Occipital lobe (tissue), 2 donors: ENCODE measurements around the gene KCNH1. TPM values are rescaled to one million over a fixed set of nuclear protein-coding genes. Genes with fewer than 3 reads are reported as not detected.
A peak's percentile ranks its signal among the peaks of the same experiment; 100 is the strongest.

Experiments
- DNase-seq: peaks from one replicate; lab custom pipeline; 2025; lab: John Stamatoyannopoulos, UW
- total RNA-seq: library from RNA; depleted of rRNA; stranded (reverse); fragments of >200 nt; gene quantifications from one replicate; pipeline ENCODE4 v1.2.3, GENCODE V29; 2014

KCNH1 gene, protein sequence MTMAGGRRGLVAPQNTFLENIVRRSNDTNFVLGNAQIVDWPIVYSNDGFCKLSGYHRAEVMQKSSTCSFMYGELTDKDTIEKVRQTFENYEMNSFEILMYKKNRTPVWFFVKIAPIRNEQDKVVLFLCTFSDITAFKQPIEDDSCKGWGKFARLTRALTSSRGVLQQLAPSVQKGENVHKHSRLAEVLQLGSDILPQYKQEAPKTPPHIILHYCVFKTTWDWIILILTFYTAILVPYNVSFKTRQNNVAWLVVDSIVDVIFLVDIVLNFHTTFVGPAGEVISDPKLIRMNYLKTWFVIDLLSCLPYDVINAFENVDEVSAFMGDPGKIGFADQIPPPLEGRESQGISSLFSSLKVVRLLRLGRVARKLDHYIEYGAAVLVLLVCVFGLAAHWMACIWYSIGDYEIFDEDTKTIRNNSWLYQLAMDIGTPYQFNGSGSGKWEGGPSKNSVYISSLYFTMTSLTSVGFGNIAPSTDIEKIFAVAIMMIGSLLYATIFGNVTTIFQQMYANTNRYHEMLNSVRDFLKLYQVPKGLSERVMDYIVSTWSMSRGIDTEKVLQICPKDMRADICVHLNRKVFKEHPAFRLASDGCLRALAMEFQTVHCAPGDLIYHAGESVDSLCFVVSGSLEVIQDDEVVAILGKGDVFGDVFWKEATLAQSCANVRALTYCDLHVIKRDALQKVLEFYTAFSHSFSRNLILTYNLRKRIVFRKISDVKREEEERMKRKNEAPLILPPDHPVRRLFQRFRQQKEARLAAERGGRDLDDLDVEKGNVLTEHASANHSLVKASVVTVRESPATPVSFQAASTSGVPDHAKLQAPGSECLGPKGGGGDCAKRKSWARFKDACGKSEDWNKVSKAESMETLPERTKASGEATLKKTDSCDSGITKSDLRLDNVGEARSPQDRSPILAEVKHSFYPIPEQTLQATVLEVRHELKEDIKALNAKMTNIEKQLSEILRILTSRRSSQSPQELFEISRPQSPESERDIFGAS
- 5.1 TPM for total RNA-seq

DNA sequence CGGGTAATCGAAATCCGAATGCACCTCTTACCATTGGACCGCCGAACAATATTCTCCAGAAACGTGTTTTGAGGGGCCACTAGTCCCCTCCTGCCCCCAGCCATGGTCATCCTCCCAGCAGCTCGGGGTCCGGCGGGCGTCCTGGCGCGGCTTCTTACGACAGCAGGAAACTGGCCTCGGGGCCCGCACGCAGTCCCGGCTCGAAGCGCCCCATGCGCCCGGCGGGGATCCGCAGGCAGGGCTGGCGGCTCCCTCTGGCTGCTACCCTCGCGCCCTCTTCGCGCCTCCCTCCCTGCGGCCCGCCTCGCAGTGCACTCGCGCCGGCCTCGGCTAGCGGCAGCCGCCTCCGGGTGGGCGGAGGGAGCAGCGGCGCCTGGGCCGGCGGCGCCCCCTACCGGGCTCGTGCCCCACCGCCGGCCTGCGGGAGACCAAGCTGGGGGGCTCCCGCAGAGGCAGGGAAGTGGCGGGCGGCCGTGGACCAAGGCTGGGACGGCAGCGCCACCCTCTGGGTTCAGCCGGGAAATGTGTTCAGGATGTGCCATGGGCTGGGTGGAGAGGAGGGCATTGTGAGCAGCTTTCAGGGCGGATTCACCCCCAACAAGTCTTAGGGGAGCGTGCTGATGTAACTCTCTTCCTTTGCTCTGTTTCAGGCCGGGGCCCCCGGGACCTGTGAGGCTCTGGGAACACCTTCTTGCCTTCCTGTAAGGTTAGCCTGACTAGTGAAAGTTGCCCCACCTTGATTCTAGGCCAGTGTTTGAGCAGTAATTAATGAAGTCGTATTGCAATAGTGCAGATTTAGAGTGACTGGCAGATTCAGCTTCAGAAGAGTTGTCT lies at the start of gene KCNH1:
TSS of gene KCNH1 (minus strand) at position 313 of the 834 bp plus-strand sequence. CDS start at position 110, 203 bp downstream.
- peak; percentile 83 for DNase-seq

DNA sequence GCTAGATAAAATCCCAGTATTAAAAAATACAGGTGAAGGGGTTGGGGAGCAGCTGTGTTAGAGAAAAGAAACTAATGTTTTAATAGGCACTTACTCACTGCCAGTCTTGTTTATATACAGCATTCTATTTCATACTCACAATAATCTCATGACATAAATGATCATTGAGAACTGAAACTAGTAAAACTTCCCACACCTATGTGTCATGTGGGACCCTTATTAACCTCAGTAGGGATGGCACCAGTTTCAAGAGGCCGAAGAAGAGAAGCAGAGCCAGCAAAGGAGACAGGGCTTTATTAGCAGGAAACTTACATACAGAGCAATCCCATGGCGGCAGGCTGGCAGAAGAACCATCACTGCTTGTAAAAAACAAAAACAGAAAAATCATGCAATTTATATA lies 48.8 kb upstream of the KCNH1 start:
- no peak for DNase-seq

DNA sequence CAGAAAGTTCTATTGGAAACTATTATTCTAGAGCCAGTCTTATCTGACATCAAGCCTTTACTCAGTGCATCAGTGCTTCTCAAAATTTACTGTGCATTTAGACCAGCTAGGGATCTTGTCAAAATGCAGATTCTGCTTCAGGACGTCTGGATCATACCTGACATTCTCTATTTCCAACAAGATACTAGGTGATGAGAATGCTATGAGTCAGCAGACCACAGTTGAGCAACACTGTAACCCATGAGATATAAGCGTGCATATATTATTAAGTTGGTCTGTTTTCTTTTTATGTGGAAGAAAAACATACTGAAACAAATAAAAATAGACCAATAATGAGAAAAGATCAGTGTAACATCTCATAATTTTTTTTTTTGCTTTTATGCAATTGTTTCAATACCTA lies 40.4 kb upstream of the KCNH1 start:
- no peak for DNase-seq

DNA sequence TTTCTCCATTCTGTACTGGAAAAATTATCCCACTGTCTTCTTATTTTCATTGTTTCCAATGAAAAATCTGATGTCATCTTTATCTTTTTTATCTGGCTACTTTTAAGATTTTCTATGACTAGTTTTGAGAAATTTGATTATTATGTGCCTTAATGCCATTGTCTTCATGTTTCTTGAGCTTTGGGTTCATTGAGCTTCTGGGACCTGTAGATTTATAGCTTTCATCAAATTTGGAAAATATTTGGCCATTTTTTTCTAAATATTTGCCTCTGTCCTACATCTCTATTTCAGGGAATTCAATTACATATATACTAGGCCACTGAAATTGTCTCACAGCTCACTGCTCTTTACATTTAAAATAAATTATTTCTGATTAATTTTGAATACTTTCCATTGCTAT lies 38.7 kb upstream of the KCNH1 start:
- no peak for DNase-seq

DNA sequence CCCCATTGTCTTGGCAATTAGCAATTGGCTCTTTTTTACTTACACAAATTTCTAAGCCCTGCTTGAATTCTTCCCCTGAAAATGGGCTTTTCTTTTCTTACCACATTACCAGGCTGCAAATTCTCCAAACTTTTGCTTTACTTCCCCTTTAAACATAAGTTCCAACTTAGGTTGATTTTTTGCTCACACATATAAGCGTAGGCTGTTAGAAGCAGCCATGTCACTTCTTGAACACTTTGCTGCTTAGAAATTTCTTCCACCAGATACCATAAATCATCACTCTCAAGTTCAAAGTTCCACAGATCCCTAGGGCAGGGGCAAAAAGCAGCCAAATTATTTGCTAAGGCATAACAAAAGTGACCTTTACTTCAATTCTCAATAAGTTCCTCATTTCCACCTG lies 35.4 kb upstream of the KCNH1 start:
- DNase-seq: no peak

DNA sequence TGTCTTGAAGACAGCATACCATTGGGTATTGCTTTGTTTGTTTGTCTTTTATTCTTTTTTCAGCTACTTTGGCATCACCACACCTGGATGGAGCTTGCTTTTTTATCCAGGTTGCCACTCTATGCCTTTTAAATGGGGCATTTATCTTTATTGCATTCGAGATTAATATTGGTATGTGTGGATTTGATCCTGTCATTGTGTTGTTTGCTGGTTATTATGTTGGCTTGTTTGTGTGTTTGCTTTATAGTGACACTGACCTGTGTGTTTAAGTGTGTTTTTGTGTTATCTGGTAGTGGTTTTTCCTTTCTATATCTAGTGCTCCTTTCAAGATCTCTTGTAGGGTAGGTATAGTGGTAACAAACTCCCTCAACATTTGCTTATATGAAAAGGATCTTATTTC lies 24.9 kb upstream of the KCNH1 start:
- no peak for DNase-seq

DNA sequence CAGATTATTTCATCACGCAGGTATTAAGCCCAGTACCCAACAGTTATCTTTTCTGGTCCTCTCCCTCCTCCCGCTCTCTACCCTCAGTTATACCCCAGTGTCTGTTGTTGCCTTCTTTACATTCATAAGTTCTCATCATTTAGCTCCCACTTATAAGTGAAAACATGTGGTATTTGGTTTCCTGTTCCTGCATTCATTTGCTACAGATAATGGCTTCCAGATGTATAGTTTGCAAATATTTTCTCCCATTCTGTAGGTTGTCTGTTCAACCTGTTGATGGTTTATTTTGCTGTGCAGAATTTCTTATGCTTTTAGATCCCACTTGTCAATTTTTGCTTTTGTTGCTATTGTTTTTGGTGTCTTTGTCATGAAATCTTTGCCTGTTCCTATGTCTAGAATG lies 21.1 kb upstream of the KCNH1 start:
- no peak for DNase-seq

DNA sequence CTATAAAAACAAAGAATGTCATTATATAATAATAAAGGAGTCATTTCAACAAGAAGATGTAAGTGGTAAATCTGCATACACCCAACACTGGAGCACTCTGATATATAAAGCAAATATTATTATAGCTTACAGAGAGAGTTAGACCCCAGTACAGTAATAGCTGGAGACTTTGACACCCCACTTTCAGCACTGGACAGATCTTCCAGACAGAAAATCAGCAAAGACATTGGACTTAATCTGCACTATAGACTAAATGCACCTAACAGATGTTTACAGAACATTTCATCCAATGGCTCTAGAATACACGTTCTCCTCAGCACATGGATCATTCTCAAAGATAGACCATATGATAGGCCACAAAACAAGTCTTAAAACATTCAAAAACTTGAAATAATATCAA lies 20.0 kb upstream of the KCNH1 start:
- no peak for DNase-seq

DNA sequence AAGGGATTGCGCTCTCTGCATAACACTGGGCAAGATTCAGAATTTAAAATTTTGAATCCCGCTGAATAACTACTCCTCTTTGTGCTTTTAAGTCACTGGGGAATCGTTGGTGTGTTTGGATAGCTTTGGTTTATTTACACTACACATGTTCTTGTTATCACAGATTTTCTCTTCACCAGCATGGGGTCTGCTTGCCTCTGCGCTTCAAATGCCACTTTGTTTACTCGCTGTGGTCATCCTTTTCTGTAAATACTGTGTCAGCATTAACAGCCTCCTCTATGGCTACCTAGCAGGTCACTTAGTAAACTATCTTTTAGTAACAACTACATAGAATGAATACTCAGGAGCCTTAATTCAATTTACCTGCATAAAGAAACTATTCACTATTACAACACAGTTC lies 14.4 kb upstream of the KCNH1 start:
- no peak for DNase-seq

DNA sequence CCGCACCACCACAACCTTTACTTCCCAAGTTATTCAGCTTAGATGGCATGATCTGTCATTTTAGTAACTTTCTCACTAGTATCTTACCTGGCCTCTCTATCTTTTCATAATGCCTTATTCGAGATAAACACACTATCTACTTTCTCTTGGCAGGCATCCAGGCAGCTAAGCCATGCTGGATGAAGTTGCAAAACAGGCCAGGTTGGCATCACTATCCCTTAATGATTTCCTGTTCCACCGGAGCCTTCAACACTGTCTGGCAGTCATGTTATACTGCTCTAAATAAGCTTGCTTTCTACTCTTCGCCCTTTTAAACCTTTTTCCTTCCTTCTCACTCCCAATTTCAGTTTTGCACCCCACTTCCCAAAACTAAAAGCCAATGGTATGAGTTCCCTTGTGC lies 12.0 kb upstream of the KCNH1 start:
- DNase-seq: no peak

DNA sequence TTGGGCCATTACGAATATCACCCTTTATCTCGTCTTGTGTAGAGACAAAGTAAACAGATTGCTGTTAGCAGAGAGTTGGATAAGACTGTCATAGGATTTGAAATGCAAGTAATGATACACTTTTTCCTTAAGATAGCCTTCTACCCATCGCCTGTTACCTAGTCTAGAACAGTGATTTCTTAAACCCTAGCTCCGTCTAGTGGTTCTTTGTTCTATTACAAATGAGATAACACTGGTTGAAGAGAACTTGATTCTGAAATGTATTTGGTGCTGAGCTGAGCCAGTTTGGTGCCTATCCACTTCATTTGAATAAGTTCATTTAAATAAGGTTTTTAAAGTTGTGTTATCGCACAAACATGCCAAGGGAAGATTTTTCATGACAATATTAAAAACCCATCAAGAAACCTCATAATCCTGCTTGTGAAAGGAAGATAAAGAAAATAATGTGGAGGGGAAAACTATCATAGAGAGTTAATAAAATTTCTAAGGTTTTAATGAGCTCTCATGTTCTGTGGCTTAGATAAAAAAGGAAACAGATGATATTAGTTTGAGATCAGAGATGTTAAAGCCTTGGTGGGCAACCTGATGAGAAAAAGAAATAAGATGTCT lies 1.5 kb upstream of the KCNH1 start:
- no peak for DNase-seq

DNA sequence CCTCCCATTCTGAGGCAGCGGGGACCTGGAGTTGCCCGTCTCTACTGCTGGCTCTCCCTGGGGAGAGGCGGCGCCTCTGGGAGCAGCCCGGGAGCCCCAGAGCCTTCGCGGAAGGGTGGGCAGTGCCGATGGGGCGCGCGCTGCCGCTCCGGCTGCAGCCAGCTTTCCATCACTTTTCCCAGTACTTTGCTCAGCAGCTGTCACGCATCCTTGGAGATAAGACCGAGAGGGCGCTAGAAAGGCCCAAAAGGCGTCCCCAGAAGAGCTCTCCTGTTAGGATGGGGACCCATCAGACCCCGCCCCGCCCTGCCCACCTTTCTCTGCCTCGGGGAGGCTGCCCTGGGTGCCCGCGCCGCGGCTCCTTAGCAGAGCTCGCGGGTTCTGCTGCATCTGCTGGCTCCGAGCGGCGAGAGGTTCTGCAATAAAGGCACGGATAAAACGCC lies 534 bp downstream of the KCNH1 start:
- peak; percentile 44 for DNase-seq

DNA sequence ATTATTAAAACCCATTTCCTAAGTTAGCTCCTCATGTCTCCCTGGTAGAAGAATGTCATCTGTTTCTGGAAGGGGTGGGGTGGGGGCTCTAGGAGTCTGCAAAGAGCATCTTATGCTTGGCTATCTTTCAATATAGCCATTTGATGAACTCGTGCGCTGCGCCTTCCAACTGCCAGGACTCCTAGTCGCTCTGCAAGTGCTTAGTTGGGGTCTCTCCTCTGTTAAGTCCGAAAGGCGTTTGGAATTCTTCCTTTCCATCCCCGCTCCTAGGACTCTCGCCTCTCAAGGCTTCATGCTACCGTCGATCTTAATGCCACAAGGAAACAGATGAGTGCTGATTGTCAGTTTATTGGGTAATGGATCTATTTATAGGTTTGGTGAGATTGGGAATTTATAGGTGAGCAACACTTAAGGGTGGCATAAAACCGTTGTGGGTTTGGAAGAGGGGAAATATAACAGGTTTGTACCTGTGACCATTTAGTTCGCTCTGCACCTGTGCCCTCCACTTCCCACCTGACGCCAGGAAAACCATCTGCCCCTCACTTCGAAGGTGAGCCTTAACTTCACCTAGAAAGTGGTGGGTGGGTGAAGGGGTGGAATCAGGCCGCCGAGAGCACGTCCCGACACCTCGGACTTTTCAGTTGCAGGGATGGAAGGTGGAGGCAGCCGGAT lies 1.1 kb downstream of the KCNH1 start:
- no peak for DNase-seq

DNA sequence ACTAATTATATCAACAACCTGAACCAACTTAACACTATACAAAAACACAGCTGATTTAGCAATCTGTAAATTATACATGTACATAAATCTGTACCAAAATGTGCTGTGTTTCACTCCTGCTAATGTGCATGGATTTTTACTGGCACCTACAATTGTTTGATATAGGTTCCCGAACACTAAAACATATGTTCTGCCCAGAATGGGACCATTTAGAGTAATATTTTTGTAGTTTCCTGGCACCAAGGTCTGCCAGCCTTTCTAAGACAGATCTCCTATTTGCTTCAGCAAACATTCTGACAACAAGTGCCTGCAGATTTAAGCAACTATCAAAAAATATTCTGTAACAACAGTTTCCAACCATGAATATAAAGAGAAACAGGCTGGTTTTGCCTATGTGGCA lies 4.2 kb downstream of the KCNH1 start:
- DNase-seq: no peak

DNA sequence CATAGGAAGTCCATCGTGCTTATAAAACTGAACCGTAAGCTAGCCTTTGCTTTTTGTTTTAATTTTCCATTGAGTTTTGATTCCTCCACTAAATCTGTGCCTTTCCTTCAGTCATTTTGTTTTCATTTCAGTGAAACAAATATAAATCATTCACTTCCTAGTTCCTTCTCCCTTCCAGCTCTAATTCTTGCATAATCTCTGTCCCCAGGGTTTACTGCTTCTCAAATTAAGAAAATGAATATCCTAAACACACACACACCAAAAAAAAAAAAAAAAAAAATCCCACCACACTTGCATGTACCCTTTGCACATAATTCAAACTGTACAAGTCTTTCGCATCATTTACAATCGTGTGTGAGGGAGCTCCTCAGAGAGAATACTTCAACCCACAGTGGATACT lies 6.8 kb downstream of the KCNH1 start:
- no peak for DNase-seq

DNA sequence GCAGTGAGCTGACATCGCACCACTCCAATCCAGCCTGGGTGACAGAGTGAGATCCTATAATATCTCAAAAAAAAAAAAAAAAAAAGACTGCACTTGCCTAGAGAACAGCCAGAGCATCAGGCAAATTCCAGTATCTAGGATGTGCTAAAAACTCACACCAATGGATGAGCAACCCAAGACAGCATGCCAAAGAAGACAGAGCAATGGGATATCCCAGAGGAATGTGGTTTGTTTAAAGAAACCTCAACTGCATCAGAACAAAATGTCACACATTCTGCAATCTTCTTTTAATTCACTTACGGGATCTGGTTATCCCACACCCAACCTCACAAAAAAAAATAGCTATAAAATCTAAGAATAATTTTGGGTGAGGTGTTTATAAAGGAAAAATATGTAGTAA lies 7.3 kb downstream of the KCNH1 start:
- DNase-seq: no peak

DNA sequence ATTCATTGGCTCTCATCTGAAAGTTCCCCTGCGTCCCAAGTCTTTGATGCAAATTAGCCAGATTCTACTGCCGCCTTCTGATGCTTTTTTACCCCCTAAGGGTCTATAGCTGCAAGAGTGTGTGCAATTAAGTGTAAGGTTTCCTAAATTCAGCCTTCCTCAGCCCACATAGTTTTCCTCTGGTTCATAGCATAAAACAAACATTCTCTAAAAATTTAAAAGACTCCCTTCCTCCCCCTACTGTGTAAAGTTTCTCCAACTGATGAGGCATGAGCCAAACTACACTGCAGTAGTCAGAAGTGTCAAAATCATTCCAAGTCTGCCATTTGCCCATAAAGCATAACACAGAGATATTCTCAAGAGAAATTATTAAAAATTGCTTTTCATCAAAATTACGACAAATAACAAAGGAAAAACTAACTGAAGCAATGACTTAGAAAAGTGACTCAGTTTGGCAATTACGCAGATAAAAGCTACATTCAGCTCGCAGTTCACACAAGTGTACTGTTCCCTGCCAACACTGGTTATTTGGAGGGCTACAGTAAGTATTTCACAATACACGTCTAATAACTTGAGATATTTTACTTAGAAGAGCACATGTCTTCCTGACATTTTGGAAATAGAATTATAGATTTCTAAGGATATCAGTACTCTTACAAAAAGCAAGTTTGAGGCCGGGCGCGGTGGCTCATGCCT lies 15.4 kb downstream of the KCNH1 start:
- DNase-seq: no peak

DNA sequence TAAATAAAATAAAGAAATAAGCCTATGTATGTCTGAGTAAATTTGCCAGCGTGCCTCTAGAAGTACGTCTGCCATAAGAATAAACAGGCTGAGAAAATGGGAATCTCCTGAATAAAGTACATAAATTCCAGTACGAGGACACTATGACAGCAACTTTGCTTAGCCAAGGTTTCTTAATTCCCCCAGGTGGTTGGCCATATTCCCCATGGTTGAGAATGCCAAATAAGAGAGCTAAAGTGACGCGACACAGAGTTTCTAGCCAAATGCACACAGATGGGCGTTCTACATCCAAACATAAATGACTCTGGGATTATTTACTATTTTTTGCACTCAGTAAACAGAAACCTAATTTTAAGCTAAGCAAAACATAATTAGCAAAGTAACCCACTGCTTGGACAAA lies 19.5 kb downstream of the KCNH1 start:
- DNase-seq: no peak

DNA sequence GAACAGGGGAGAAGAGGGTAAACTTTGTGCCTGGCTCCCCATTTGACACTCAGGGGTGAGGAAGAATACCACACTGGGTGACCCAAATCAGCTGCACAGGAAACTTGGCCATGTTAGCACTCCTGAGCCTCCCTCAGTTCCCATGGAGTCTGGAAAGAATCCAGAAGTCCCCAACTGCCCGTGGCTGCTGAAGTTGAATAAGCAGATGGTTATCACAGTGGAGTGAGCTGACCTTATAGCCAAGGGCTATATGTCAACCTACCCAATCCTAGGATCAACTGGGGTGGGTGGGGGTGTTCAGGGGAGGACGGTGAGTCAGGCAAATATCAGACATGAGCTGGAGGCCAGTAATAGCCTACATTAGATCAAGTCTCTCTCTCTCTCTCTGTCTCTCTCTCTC lies 20.4 kb downstream of the KCNH1 start:
- DNase-seq: no peak

DNA sequence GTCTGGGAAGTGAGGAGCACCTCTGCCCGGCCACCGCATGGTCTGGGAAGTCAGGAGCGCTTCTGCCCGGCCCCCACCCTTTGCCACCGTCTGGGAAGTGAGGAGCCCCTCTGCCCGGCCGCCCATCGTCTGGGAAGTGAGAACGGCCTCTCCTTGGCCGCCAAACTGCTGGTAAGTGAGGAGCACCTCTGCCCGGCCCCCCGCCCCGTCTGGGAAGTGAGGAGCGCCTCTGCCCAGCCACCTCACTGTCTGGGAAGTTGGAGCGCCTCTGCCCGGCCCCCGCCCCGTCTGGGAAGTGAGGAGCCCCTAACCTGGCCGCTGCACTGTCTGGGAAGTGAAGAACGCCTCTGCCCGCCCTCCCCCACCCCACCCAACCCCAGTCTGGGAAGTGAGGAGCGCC lies 22.6 kb downstream of the KCNH1 start:
- DNase-seq: no peak
